HG03558 (cell line): ENCODE data around the gene TOP2B.

Experiments used
- ATAC-seq: cut with Tn5 transposase; IDR thresholded peaks from one replicate; pipeline ENCODE4 v1.9.1; 2021; ENCODE audit warnings: moderate number of reproducible peaks; ENCODE audit not compliant: unreplicated experiment; ENCODE audit errors: extremely low read depth

Gene TOP2B

DNA sequence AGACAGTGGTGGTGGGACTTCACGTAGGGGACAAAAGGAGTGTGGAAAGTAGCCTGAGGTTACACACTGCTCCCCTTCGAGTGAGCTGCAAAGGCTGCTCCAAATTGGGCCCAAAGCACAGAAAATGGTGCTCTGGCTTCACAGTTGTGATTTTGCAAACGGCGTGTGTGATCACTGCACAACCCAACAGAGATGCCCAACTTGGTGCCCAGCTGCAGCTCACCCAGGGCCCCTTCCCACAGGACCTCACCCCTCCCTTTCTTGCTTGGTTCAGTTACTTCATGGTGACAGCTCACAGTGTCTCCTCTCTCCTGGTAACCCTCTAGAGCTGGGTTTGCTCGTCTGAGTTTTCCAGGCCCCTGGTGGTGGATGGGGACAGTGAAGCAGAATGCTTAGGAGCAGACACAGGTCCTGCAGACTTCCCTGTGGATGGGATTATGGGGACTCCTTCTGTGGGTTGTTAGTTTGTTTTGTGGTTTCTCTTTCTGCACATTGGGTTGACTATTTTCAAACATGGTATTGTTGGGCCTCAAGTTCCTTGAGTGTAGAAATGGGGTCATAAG is 98.3 kb downstream of the TOP2B start:
- ATAC-seq, result no peak

DNA sequence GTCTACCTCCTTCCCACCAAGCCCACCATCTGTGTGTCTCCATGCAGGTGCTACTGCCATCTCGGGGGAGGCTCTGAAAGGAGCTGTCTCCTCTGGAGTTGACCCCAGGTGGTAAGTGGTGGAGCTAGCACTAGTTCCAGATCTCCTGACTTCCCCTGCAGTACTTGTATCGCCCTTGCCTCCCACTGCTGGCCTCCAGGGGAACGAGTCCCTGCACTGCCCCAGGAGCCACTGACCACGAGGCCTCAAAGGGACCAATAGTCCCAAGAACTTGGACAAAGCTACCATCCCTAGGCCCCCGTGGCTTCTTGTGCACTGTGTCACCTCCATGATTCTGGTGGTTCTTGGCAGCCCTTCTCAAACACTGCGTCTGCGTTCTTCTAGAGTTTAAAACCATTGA is 98.9 kb downstream of the TOP2B start:
- ATAC-seq, result no peak

GRCh38 chr3:25564075-25564474 is 100.6 kb downstream of the TOP2B start:
- no peak for ATAC-seq

DNA sequence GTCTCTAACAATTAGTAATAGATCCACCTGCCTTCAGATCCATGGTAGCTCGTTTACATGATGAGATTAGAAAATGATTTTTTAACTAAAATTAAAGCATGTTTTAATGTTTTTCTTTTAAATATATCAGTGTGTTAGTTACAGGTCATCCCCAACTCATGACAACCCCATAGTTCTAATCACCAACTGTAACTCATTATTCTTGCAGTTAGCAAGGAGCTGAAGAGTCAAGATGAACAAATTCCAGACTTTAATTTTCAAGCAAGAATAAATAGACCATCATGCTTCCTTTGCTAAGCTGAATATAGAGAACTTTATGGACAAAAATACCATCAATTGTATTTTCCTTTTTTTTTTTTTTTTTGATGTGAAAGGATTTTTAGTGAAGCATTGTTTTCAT is 101.1 kb downstream of the TOP2B start:
- no peak for ATAC-seq

DNA sequence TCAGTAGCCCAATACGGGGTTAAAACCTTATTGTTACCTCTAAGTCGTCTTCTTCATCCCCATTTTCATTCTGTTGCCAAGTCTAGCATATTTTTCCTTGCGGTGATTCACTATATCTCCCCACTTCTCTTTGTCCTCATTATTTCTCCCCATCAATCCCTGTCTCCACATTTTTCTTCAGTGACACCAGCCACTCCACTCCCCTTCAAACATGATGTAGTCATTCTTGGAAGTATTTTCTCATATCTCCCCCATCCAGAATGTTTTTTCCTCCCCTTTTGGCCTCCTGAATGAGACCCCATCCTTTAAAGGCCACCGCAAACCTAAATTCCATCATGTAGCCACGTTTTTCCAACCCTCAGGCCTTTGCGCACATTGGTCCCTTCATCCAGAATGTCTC is 105.9 kb downstream of the TOP2B start:
- no peak for ATAC-seq

GRCh38 chr3:25558121-25558520 is 106.6 kb downstream of the TOP2B start:
- no peak for ATAC-seq

DNA sequence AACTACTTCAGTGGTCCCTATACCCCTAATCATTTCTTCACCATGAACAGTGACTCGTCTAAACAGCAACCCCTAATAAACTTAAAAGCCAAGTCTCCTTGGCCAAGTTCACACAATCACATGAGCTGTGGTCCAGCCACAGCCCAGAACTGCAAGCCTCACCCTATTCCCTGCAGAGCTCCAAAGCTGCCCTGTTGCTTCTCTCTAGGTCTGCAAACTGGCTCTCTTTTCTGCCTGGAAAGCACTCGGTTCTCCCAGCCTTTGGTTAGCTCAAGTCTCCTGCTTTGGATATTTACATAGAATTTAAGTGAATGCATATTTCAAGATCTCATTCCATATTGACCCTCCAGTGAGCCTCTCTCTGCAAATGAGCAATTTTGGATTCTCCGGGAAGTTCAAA is 107.0 kb downstream of the TOP2B start:
- no peak for ATAC-seq

- ATAC-seq, result no peak
Observed at GRCh38 chr3:25556447-25556846, 108.3 kb downstream of the TOP2B start.

- ATAC-seq, result no peak
Observed at GRCh38 chr3:25555695-25556437, 108.8 kb downstream of the TOP2B start.

- ATAC-seq, result no peak
Observed at GRCh38 chr3:25554376-25554775, 110.3 kb downstream of the TOP2B start.

- ATAC-seq, result no peak
Observed at GRCh38 chr3:25552251-25552650, 112.5 kb downstream of the TOP2B start.

DNA sequence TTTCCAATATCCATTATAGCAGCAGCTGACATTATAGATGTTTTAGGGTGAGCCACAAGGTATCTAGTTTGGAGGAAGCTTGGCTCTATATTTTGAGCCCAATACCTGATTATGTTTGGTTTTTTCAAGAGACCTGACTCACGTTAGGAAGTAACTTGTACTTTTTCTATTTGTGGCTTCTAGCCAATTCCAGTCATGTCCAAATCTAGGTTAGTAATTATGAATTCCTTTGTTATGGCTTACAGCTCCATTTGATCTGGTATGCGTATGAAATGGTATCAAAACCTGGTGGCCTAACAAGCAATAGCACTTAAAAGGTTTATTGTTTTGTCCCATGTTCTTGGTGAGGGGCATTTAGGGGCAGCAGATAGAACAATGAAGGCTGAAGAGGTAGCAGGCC is 115.9 kb downstream of the TOP2B start:
- no peak for ATAC-seq

DNA sequence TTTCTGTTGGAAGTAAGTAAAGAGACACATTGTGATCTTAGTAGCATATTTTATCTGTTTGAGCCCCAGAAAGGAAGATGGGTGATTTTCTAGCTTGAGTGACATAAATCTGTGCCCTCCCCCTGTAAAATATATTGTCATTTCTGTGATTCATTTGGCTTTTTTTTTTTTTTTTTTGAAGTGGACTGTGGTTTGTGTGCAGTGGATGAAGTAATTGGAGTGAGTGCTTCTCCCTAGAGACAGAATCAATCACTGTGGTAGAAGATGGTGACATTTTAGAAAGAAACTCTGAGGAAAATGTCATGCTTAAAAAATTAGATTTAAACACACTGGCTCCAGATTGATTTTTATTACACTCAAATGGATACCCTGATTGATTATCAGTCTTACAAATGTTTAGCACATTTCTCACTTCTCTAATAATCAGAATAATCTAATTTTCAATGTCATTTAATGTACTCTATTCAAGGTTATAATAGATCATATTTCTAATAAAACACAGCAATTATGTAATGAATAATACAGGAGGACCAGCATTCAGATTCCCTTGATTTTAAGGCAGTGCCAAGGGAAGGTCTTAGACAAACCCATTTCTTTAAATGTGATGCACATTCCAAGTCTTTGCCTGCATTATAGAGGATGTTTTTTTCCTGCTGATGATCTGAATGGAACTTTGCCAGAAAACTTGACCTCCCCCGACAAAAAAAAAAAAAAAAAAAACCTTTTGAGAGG is 116.6 kb downstream of the TOP2B start:
- no peak for ATAC-seq
